HEK293T (cell line): ENCODE results near the gene NT5DC4.

Experiments used
- CTCF ChIA-PET: fragments of 350-600 bp; formaldehyde crosslinking; extraction: SDS; loops from one replicate; lab custom pipeline; 2021; ENCODE audit warnings: antibody characterized with exemption, inconsistent platforms; lab: Yijun Ruan, JAX
- POLR2A ChIA-PET: fragments of 350-600 bp; formaldehyde crosslinking; extraction: SDS; loops from one replicate; lab custom pipeline; 2020; ENCODE audit warnings: antibody characterized with exemption, inconsistent platforms; lab: Yijun Ruan, JAX
- DNase-seq: peaks from one replicate; pipeline ENCODE4 v3.0.0; 2012; ENCODE audit warnings: mixed read lengths; ENCODE audit errors: extremely low spot score
- ARNT ChIP-seq: fragments of 450-650 bp; IDR thresholded peaks from 2 replicates; pipeline ENCODE4 v1.6.1; 2017; ENCODE audit warnings: mild to moderate bottlenecking
- BHLHE40 ChIP-seq: fragments of 450-650 bp; IDR thresholded peaks from 2 replicates; pipeline ENCODE4 v1.6.1; 2016; ENCODE audit warnings: mild to moderate bottlenecking, moderate library complexity, borderline replicate concordance
- CTBP1 ChIP-seq: fragments of 450-650 bp; IDR thresholded peaks from 2 replicates; pipeline ENCODE4 v1.6.1; 2016; ENCODE audit warnings: borderline replicate concordance
- ELF4 ChIP-seq: fragments of 450-650 bp; IDR thresholded peaks from 2 replicates; pipeline ENCODE4 v1.6.1; 2017; ENCODE audit warnings: antibody characterized with exemption
- FOXA1 ChIP-seq: fragments of 450-650 bp; IDR thresholded peaks from 2 replicates; pipeline ENCODE4 v1.6.1; 2016; ENCODE audit warnings: mild to moderate bottlenecking
- FOXK2 ChIP-seq: fragments of 450-650 bp; IDR thresholded peaks from 2 replicates; pipeline ENCODE4 v1.6.1; 2016; ENCODE audit warnings: mild to moderate bottlenecking
- FOXM1 ChIP-seq: fragments of 450-650 bp; IDR thresholded peaks from 2 replicates; pipeline ENCODE4 v1.6.1; 2017; ENCODE audit warnings: mild to moderate bottlenecking, borderline replicate concordance
- HDGF ChIP-seq: fragments of 450-650 bp; IDR thresholded peaks from 2 replicates; pipeline ENCODE4 v1.6.1; 2017; ENCODE audit warnings: antibody characterized with exemption, borderline replicate concordance
- L3MBTL2 ChIP-seq: fragments of 450-650 bp; conservative IDR thresholded peaks from 2 replicates; pipeline ENCODE4 v1.6.1; 2016; ENCODE audit warnings: mild to moderate bottlenecking
- LEF1 ChIP-seq: fragments of 450-650 bp; IDR thresholded peaks from 2 replicates; pipeline ENCODE4 v1.6.1; 2017; ENCODE audit warnings: mild to moderate bottlenecking, borderline replicate concordance
- NFRKB ChIP-seq: fragments of 450-650 bp; IDR thresholded peaks from 2 replicates; pipeline ENCODE4 v1.6.1; 2016; ENCODE audit warnings: mild to moderate bottlenecking, moderate library complexity
- SP1 ChIP-seq: fragments of 450-650 bp; IDR thresholded peaks from 2 replicates; pipeline ENCODE4 v1.6.1; 2017
- SUZ12 ChIP-seq: fragments of 450-650 bp; IDR thresholded peaks from 2 replicates; pipeline ENCODE4 v1.6.1; 2016; ENCODE audit warnings: mild to moderate bottlenecking
- TARDBP ChIP-seq: fragments of 450-650 bp; IDR thresholded peaks from 2 replicates; pipeline ENCODE4 v1.6.1; 2016
- ZNF384 ChIP-seq: fragments of 450-650 bp; IDR thresholded peaks from 2 replicates; pipeline ENCODE4 v1.6.1; 2016
- TF ChIP-seq, protein P1 (sequence below): fragments of 450-650 bp; IDR thresholded peaks from 2 replicates; pipeline ENCODE4 v1.6.1; 2016

Gene NT5DC4

DNA sequence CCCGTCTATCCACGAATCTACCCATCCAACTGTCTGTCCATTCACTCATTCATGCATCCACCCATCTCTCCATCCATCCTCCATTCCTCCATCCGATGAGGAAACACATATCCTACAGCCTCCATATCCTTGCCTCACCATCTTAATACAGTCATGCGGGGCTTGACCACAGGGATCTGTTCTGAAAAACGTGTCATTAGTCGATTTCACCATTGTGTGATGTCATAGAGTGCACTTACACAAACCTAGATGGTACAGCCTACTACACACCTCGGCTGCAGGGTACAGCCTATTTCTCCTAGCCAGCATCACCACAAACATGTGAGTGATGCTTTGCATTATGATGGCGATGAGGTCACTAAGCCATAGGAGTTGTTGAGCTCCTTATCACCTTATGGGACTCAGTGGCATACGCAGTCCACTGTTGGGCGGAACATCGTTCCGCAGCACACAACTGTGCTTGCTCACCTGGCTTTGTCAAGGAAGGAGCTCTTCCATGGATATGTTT is 1.9 kb upstream of the NT5DC4 start:
- TF ChIP-seq SP1 = no peak
- no peak for TF ChIP-seq ZNF384
- no peak for TF ChIP-seq FOXM1
- TF ChIP-seq SUZ12 = no peak
- no peak for TF ChIP-seq NFRKB
- TF ChIP-seq, protein P1, sequence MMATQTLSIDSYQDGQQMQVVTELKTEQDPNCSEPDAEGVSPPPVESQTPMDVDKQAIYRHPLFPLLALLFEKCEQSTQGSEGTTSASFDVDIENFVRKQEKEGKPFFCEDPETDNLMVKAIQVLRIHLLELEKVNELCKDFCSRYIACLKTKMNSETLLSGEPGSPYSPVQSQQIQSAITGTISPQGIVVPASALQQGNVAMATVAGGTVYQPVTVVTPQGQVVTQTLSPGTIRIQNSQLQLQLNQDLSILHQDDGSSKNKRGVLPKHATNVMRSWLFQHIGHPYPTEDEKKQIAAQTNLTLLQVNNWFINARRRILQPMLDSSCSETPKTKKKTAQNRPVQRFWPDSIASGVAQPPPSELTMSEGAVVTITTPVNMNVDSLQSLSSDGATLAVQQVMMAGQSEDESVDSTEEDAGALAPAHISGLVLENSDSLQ = no peak
- TF ChIP-seq ELF4 = no peak
- no peak for TF ChIP-seq HDGF
- TF ChIP-seq LEF1 = no peak
- no peak for TF ChIP-seq BHLHE40
- TF ChIP-seq ARNT = no peak
- TF ChIP-seq L3MBTL2 = no peak
- TF ChIP-seq FOXK2 = no peak
- TF ChIP-seq CTBP1 = no peak
- POLR2A ChIA-PET = no interaction called here
- DNase-seq = no peak
- CTCF ChIA-PET = interaction anchor here (1.1 kb wide), 1 partner anchor 119 kb away, joined by 5 read pairs; no protein-coding TSS in a partner anchor

- POLR2A ChIA-PET = no interaction called here
- TF ChIP-seq HDGF (no peak), ARNT (no peak), SUZ12 (no peak), SP1 (no peak), FOXM1 (no peak), FOXK2 (no peak), L3MBTL2 (no peak), BHLHE40 (no peak), LEF1 (no peak), TARDBP (no peak), FOXA1 (no peak), ELF4 (no peak)
- TF ChIP-seq, protein P1 = no peak
- DNase-seq = no peak
- CTCF ChIA-PET = no interaction called here
Measured at GRCh38 chr2:112721819-112722522, 1.2 kb downstream of the NT5DC4 start.

- CTCF ChIA-PET = no interaction called here
- no peak for DNase-seq
- no peak for TF ChIP-seq FOXK2
- TF ChIP-seq, protein P1 = no peak
- no peak for TF ChIP-seq LEF1
- no peak for TF ChIP-seq BHLHE40
- no peak for TF ChIP-seq HDGF
- TF ChIP-seq ELF4 = no peak
- TF ChIP-seq L3MBTL2 = no peak
- no peak for TF ChIP-seq FOXM1
- no peak for TF ChIP-seq NFRKB
- TF ChIP-seq ARNT = no peak
- TF ChIP-seq CTBP1 = no peak
- TF ChIP-seq FOXA1 = no peak
- no peak for TF ChIP-seq ZNF384
- POLR2A ChIA-PET = interaction anchor here (2.5 kb wide), 1 partner anchor 139 kb away, joined by 8 read pairs; the partner anchor contains the start of gene CHCHD5
Measured at GRCh38 chr2:112722816-112723546, 2.2 kb downstream of the NT5DC4 start.

DNA sequence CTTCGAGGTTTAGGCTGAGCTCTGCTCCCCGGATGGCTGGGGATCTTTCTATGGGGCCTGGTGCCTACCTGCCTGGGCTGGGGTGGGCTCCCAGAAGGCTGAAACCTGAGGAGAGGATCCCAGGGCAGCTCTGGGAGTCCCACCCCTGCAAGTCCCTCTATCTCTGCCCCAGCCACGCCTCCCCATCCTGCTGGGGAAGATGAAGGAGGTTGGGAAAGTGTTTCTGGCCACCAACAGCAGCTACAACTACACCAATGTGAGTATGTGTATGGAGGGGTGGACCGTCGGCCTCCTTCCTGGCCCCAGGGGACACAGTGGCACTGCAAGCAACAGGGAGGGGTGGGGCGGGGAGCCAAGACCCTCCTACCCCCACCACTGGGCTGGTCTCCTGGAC is 2.7 kb downstream of the NT5DC4 start:
- DNase-seq = no peak
- CTCF ChIA-PET = interaction anchor here (1.7 kb wide), 1 partner anchor 11 kb away, joined by 4 read pairs; no protein-coding TSS in a partner anchor
- no peak for TF ChIP-seq SUZ12
- TF ChIP-seq ARNT = no peak
- TF ChIP-seq TARDBP = no peak
- POLR2A ChIA-PET = interaction anchor here (2.5 kb wide), 1 partner anchor 140 kb away, joined by 8 read pairs; the partner anchor contains the start of gene CHCHD5

- TF ChIP-seq BHLHE40 (no peak), ZNF384 (no peak), ELF4 (no peak), FOXM1 (no peak), L3MBTL2 (no peak), CTBP1 (no peak), NFRKB (no peak), TARDBP (no peak), SUZ12 (no peak), HDGF (no peak), FOXK2 (no peak)
- CTCF ChIA-PET = interaction anchor here (0.8 to 4.9 kb wide), 4 partner anchors 11 to 97 kb away, joined by 3 to 92 read pairs (median 4); no protein-coding TSS in a partner anchor
- no peak for DNase-seq
- POLR2A ChIA-PET = interaction anchor here (1.6 to 2.5 kb wide), 2 partner anchors 79 to 140 kb away, joined by 5 to 8 read pairs; partner anchors contain the start of genes CHCHD5 and SLC20A1
Measured at GRCh38 chr2:112723995-112724394, 3.2 kb downstream of the NT5DC4 start.
